Neuronal stem cell (in vitro differentiated cells): ENCODE measurements around the gene LRRC49.

ENCODE experiments used
- DNase-seq: peaks from one replicate; pipeline ENCODE4 v3.0.0-alpha.2; 2013; ENCODE audit warnings: low spot score
- H2AFZ ChIP-seq: one replicate; pipeline ENCODE4 v1.6.1; 2013; ENCODE audit warnings: mild to moderate bottlenecking, low read length, inconsistent platforms
- H2AK5ac ChIP-seq: 2 replicates; pipeline ENCODE4 v1.6.1; 2013; ENCODE audit warnings: low read depth, mild to moderate bottlenecking, inconsistent platforms, low read length, moderate library complexity, mixed read lengths
- H2BK120ac ChIP-seq: 2 replicates; pipeline ENCODE4 v1.6.1; 2013; ENCODE audit warnings: low read depth, mild to moderate bottlenecking, inconsistent platforms, low read length, moderate library complexity, mixed read lengths
- H2BK12ac ChIP-seq: one replicate; pipeline ENCODE4 v1.6.1; 2013; ENCODE audit warnings: low read length, inconsistent platforms
- H2BK15ac ChIP-seq: 2 replicates; pipeline ENCODE4 v1.6.1; 2013; ENCODE audit warnings: mild to moderate bottlenecking, low read length, inconsistent platforms, mixed read lengths
- H2BK5ac ChIP-seq: one replicate; pipeline ENCODE4 v1.6.1; 2013; ENCODE audit warnings: inconsistent platforms, mild to moderate bottlenecking, low read length, moderate library complexity
- H3K14ac ChIP-seq: one replicate; pipeline ENCODE4 v1.6.1; 2013; ENCODE audit warnings: low read length, inconsistent platforms
- H3K18ac ChIP-seq: 2 replicates; pipeline ENCODE4 v1.6.1; 2013; ENCODE audit warnings: low read length, inconsistent platforms
- H3K23ac ChIP-seq: 2 replicates; pipeline ENCODE4 v1.6.1; 2013; ENCODE audit warnings: low read depth, mild to moderate bottlenecking, mixed read lengths, low read length, inconsistent platforms; ENCODE audit not compliant: poor library complexity
- H3K27ac ChIP-seq: replicated peaks from 3 replicates; pipeline ENCODE4 v1.5.1; 2013; ENCODE audit warnings: low read length, inconsistent platforms
- H3K27me3 ChIP-seq, 3 experiments: 2 replicates each; pipeline ENCODE4 v1.6.1; 2013; ENCODE audit warnings: low read length in 3 of 3, mild to moderate bottlenecking in 2 of 3, inconsistent platforms in 1 of 3, low read depth in 1 of 3, mixed read lengths in 1 of 3, moderate library complexity in 1 of 3; ENCODE audit not compliant: control insufficient read depth in 3 of 3, insufficient read depth in 3 of 3
- H3K36me3 ChIP-seq, 2 donors: replicated peaks in 1 of 2; 2 replicates each; pipeline ENCODE4 v1.6.1; 2013; ENCODE audit warnings: low read length in 2 of 2; ENCODE audit not compliant: control insufficient read depth in 2 of 2, insufficient read depth in 2 of 2
- H3K4ac ChIP-seq: 2 replicates; pipeline ENCODE4 v1.6.1; 2013; ENCODE audit warnings: inconsistent platforms, mild to moderate bottlenecking, low read length, moderate library complexity
- H3K4me1 ChIP-seq, 2 donors: 1 replicate in 1 of 2; 2 replicates in 1 of 2; pipeline ENCODE4 v1.6.1; 2013; ENCODE audit warnings: low read length in 2 of 2, low read depth in 1 of 2; ENCODE audit not compliant: control insufficient read depth in 2 of 2, insufficient read depth in 1 of 2
- H3K4me2 ChIP-seq: one replicate; pipeline ENCODE4 v1.6.1; 2013; ENCODE audit warnings: mild to moderate bottlenecking, low read length, inconsistent platforms; ENCODE audit not compliant: insufficient read depth, poor library complexity, severe bottlenecking
- H3K4me3 ChIP-seq, 2 donors: 2 replicates each; pipeline ENCODE4 v1.5.1; 2013; ENCODE audit warnings: low read length in 2 of 2, mild to moderate bottlenecking in 2 of 2, inconsistent platforms in 1 of 2, moderate library complexity in 1 of 2
- H3K79me1 ChIP-seq: one replicate; pipeline ENCODE4 v1.6.1; 2013; ENCODE audit warnings: low read depth, mild to moderate bottlenecking, inconsistent platforms, low read length, moderate library complexity
- H3K9ac ChIP-seq: one replicate; pipeline ENCODE4 v1.6.1; 2013; ENCODE audit warnings: mild to moderate bottlenecking, low read depth, low read length, inconsistent platforms; ENCODE audit not compliant: poor library complexity
- H3K9me3 ChIP-seq, 2 donors: replicated peaks in 1 of 2; 2 replicates each; pipeline versions ENCODE3 to v1.6.1; 2013; ENCODE audit warnings: low read length in 2 of 2, mild to moderate bottlenecking in 2 of 2, inconsistent platforms in 1 of 2, low read depth in 1 of 2, mixed read lengths in 1 of 2, moderate library complexity in 1 of 2; ENCODE audit not compliant: control insufficient read depth in 2 of 2, insufficient read depth in 1 of 2
- H4K8ac ChIP-seq: one replicate; pipeline ENCODE4 v1.6.1; 2013; ENCODE audit warnings: low read depth, mild to moderate bottlenecking, inconsistent platforms, low read length, moderate library complexity
- H4K91ac ChIP-seq: one replicate; pipeline ENCODE4 v1.6.1; 2013; ENCODE audit warnings: low read length, low read depth, mild to moderate bottlenecking, inconsistent platforms; ENCODE audit not compliant: poor library complexity
- WGBS, 2 donors: extraction: QIAGEN DNeasy Blood & Tissue Kit; methylation state at CpG; one replicate each; pipeline ENCODE4 v1.1.7; 2013; ENCODE audit warnings: missing lambda C conversion rate in 2 of 2, mixed read lengths in 1 of 2; ENCODE audit not compliant: insufficient read length in 2 of 2, insufficient replicate concordance in 1 of 2; ENCODE audit errors: extremely low coverage in 2 of 2; 5-methylcytosine and 5-hydroxymethylcytosine counted together

Gene LRRC49

GRCh38 chr15:70950953-70951352, 58.3 kb downstream of the LRRC49 start:
- DNase-seq, result no peak
- no peak overlapping the region for H3K4ac ChIP-seq
- H3K27me3 ChIP-seq, result no peaks in the 10 kb centered on the region
- no peaks in the 10 kb centered on the region for H3K9me3 ChIP-seq
- H3K79me1 ChIP-seq, result no peaks in the 10 kb centered on the region
- H3K36me3 ChIP-seq, result no peaks in the 10 kb centered on the region
- H4K91ac ChIP-seq, result no peak overlapping the region
- H3K23ac ChIP-seq, result no peak overlapping the region
- H2BK15ac ChIP-seq, result no peak overlapping the region
- H2BK120ac ChIP-seq, result no peak overlapping the region
- H4K8ac ChIP-seq, result no peak overlapping the region
- H2AK5ac ChIP-seq, result no peak overlapping the region
- H3K18ac ChIP-seq, result no peak overlapping the region
- H2BK12ac ChIP-seq, result no peak overlapping the region
- H3K4me3 ChIP-seq, result no peak overlapping the region
- H3K9ac ChIP-seq, result no peak overlapping the region
- no peak overlapping the region for H3K27ac ChIP-seq
- no peaks in the 10 kb centered on the region for H3K4me1 ChIP-seq
- no peak overlapping the region for H2AFZ ChIP-seq
- no peak overlapping the region for H2BK5ac ChIP-seq
- no peak overlapping the region for H3K4me2 ChIP-seq
- H3K14ac ChIP-seq, result no peak overlapping the region

GRCh38 chr15:70954171-70954570, 61.5 kb downstream of the LRRC49 start:
- Histone ChIP-seq H3K79me1 (no peaks in the 10 kb centered on the region), H3K4ac (no peak overlapping the region), H2BK120ac (no peak overlapping the region), H3K4me2 (no peak overlapping the region), H3K4me3 (no peak overlapping the region), H3K4me1 (no peaks in the 10 kb centered on the region), H3K36me3 (no peaks in the 10 kb centered on the region), H2AFZ (no peak overlapping the region), H3K27me3 (no peaks in the 10 kb centered on the region), H2BK5ac (no peak overlapping the region), H3K9me3 (no peaks in the 10 kb centered on the region), H3K27ac (no peak overlapping the region), H2BK15ac (no peak overlapping the region), H2BK12ac (no peak overlapping the region), H3K9ac (no peak overlapping the region), H3K18ac (no peak overlapping the region), H3K14ac (no peak overlapping the region), H4K8ac (no peak overlapping the region), H4K91ac (no peak overlapping the region), H2AK5ac (no peak overlapping the region), H3K23ac (no peak overlapping the region)
- no peak for DNase-seq
- no CpG with 5 or more reads among the region's 1 CpG for WGBS, 2 donors

- no peaks in the 10 kb centered on the region for H3K4me1 ChIP-seq
- no CpG with 5 or more reads among the region's 6 CpGs for WGBS, 2 donors
Observed at GRCh38 chr15:70954733-70955132, 62.1 kb downstream of the LRRC49 start.

GRCh38 chr15:70955151-70955550, 62.5 kb downstream of the LRRC49 start:
- no peak overlapping the region for H3K4me2 ChIP-seq
- DNase-seq, result no peak
- no peak overlapping the region for H3K14ac ChIP-seq
- no peaks in the 10 kb centered on the region for H3K4me1 ChIP-seq
- H3K36me3 ChIP-seq, result no peaks in the 10 kb centered on the region
- H2BK15ac ChIP-seq, result no peak overlapping the region
- no peak overlapping the region for H2AFZ ChIP-seq
- H3K9ac ChIP-seq, result no peak overlapping the region
- H4K8ac ChIP-seq, result no peak overlapping the region
- no peak overlapping the region for H2AK5ac ChIP-seq
- H3K79me1 ChIP-seq, result no peaks in the 10 kb centered on the region
- no peak overlapping the region for H2BK12ac ChIP-seq
- H2BK5ac ChIP-seq, result no peak overlapping the region
- no peak overlapping the region for H3K4ac ChIP-seq
- H3K4me3 ChIP-seq, result no peak overlapping the region
- no peak overlapping the region for H3K18ac ChIP-seq
- H3K27me3 ChIP-seq, result no peaks in the 10 kb centered on the region
- H3K9me3 ChIP-seq, result no peaks in the 10 kb centered on the region
- no peak overlapping the region for H3K23ac ChIP-seq
- no peak overlapping the region for H2BK120ac ChIP-seq
- no peak overlapping the region for H3K27ac ChIP-seq
- H4K91ac ChIP-seq, result no peak overlapping the region

More at GRCh38 chr15:70954733-70955132, 62.1 kb downstream of the LRRC49 start:
- no peak overlapping the region for H2BK5ac ChIP-seq
- no peaks in the 10 kb centered on the region for H3K36me3 ChIP-seq
- no peak overlapping the region for H2BK15ac ChIP-seq
- no peaks in the 10 kb centered on the region for H3K79me1 ChIP-seq
- no peak overlapping the region for H3K4ac ChIP-seq
- no peak overlapping the region for H2BK12ac ChIP-seq
- no peak overlapping the region for H2AK5ac ChIP-seq
- H3K4me3 ChIP-seq, result peak overlapping the region in 1 of 2 donors; percentile 58
- peak overlapping the region; percentile 59 for H3K18ac ChIP-seq
- no peaks in the 10 kb centered on the region for H3K9me3 ChIP-seq
- H3K23ac ChIP-seq, result no peak overlapping the region
- H3K27ac ChIP-seq, result no peak overlapping the region
- H2AFZ ChIP-seq, result no peak overlapping the region
- H4K91ac ChIP-seq, result no peak overlapping the region
- no peak overlapping the region for H2BK120ac ChIP-seq
- no peak overlapping the region for H4K8ac ChIP-seq
- H3K4me2 ChIP-seq, result no peak overlapping the region
- H3K27me3 ChIP-seq, result no peaks in the 10 kb centered on the region
- H3K14ac ChIP-seq, result peak overlapping the region; percentile 75
- DNase-seq, result no peak
- peak overlapping the region; percentile 13 for H3K9ac ChIP-seq
